CD4-positive, alpha-beta T cell treated with Interleukin-6 at 100 ng/mL for 8 hours (primary cell): ENCODE results near the gene P2RY1.

Experiments
- DNase-seq: peaks from one replicate; pipeline ENCODE4 v3.0.0-alpha.2; 2020; ENCODE audit warnings: mixed read lengths, low spot score

Gene P2RY1

GRCh38 chr3:152834776-152835600 is at the start of gene P2RY1:
TSS of gene P2RY1 (plus strand) at chr3:152835131. CDS start at chr3:152835783, 652 bp downstream.
- DNase-seq: no peak

GRCh38 chr3:152786977-152787681 is 47.8 kb upstream of the P2RY1 start:
- DNase-seq: no peak

- DNase-seq: no peak
Measured at GRCh38 chr3:152790651-152791387, 44.1 kb upstream of the P2RY1 start.

- DNase-seq: no peak
Measured at GRCh38 chr3:152793969-152794368, 41.0 kb upstream of the P2RY1 start.

- DNase-seq: no peak
Measured at GRCh38 chr3:152797751-152798432, 37.0 kb upstream of the P2RY1 start.

- DNase-seq: no peak
Measured at GRCh38 chr3:152811974-152812760, 22.8 kb upstream of the P2RY1 start.

- no peak for DNase-seq
Measured at GRCh38 chr3:152817400-152817799, 17.5 kb upstream of the P2RY1 start.

- DNase-seq: no peak
Measured at GRCh38 chr3:152818027-152818426, 16.9 kb upstream of the P2RY1 start.

GRCh38 chr3:152823173-152823572 is 11.8 kb upstream of the P2RY1 start:
- DNase-seq: no peak

- no peak for DNase-seq
Measured at GRCh38 chr3:152823781-152824180, 11.2 kb upstream of the P2RY1 start.

GRCh38 chr3:152825566-152825965 is 9.4 kb upstream of the P2RY1 start:
- no peak for DNase-seq

- DNase-seq: no peak
Measured at GRCh38 chr3:152826476-152826875, 8.5 kb upstream of the P2RY1 start.

- DNase-seq: no peak
Measured at GRCh38 chr3:152827313-152827712, 7.6 kb upstream of the P2RY1 start.

- DNase-seq: no peak
Measured at GRCh38 chr3:152828075-152828840, 6.7 kb upstream of the P2RY1 start.

- DNase-seq: no peak
Measured at GRCh38 chr3:152830245-152830644, 4.7 kb upstream of the P2RY1 start.

GRCh38 chr3:152832046-152832445 is 2.9 kb upstream of the P2RY1 start:
- DNase-seq: no peak

- DNase-seq: no peak
Measured at GRCh38 chr3:152833089-152833488, 1.8 kb upstream of the P2RY1 start.

GRCh38 chr3:152834191-152834775 is 648 bp upstream of the P2RY1 start:
- DNase-seq: no peak

GRCh38 chr3:152835601-152836102 is 721 bp downstream of the P2RY1 start:
- DNase-seq: no peak

GRCh38 chr3:152836269-152836668 is 1.3 kb downstream of the P2RY1 start:
- no peak for DNase-seq
